ENCODE results near the gene TOR1B.

TOR1B gene

GRCh38 chr9:129850821-129851550, 48.0 kb downstream of the TOR1B start:
- Histone ChIP-seq H3K9ac (ENCODE audit: low read length) (no peak overlapping the region), H3K4me1 (ENCODE audit: low read length) (no peaks in the 10 kb centered on the region), H3K79me2 (ENCODE audit: low read length) (no peaks in the 10 kb centered on the region), H3K27ac (ENCODE audit: low read length) (no peak overlapping the region), H3K27me3 (ENCODE audit: low read depth, low read length) (no peaks in the 10 kb centered on the region), H2AFZ (ENCODE audit: low read depth, low read length) (no peak overlapping the region), H3K36me3 (replicated peaks; ENCODE audit: low read depth, low read length) (no peaks in the 10 kb centered on the region), H3K9me3 (ENCODE audit: insufficient read depth, low read length) (no peaks in the 10 kb centered on the region), H3K4me2 (ENCODE audit: low read length) (no peak overlapping the region), H3K4me3 (ENCODE audit: low read length) (no peak overlapping the region), H4K20me1 (ENCODE audit: insufficient read depth, low read length) (no peaks in the 10 kb centered on the region)
- TF ChIP-seq EZH2phosphoT487 (IDR thresholded peaks at IDR 0.05; ENCODE audit: low read depth): no peak
- TF ChIP-seq CTCF (IDR thresholded peaks at IDR 0.05; ENCODE audit: low read depth, low read length): no peak

GRCh38 chr9:129851821-129852220, 48.8 kb downstream of the TOR1B start:
- H4K20me1 ChIP-seq (ENCODE audit: insufficient read depth, low read length): no peaks in the 10 kb centered on the region
- no peaks in the 10 kb centered on the region for H3K9me3 ChIP-seq (ENCODE audit: insufficient read depth, low read length)
- TF ChIP-seq EZH2phosphoT487 (IDR thresholded peaks at IDR 0.05; ENCODE audit: low read depth): no peak
- TF ChIP-seq CTCF (IDR thresholded peaks at IDR 0.05; ENCODE audit: low read depth, low read length): no peak
- no peaks in the 10 kb centered on the region for H3K27me3 ChIP-seq (ENCODE audit: low read depth, low read length)
- H2AFZ ChIP-seq (ENCODE audit: low read depth, low read length): no peak overlapping the region
- no peaks in the 10 kb centered on the region for H3K36me3 ChIP-seq (replicated peaks; ENCODE audit: low read depth, low read length)
- no peak overlapping the region for H3K4me2 ChIP-seq (ENCODE audit: low read length)
- H3K4me3 ChIP-seq (ENCODE audit: low read length): no peak overlapping the region
- H3K4me1 ChIP-seq (ENCODE audit: low read length): no peaks in the 10 kb centered on the region
- no peak overlapping the region for H3K9ac ChIP-seq (ENCODE audit: low read length)
- H3K79me2 ChIP-seq (ENCODE audit: low read length): no peaks in the 10 kb centered on the region
- no peak overlapping the region for H3K27ac ChIP-seq (ENCODE audit: low read length)

GRCh38 chr9:129852579-129852978, 49.6 kb downstream of the TOR1B start:
- no peak overlapping the region for H3K4me2 ChIP-seq (ENCODE audit: low read length)
- no peak overlapping the region for H3K27ac ChIP-seq (ENCODE audit: low read length)
- no peak overlapping the region for H3K4me3 ChIP-seq (ENCODE audit: low read length)
- no peaks in the 10 kb centered on the region for H3K36me3 ChIP-seq (replicated peaks; ENCODE audit: low read depth, low read length)
- H3K27me3 ChIP-seq (ENCODE audit: low read depth, low read length): no peaks in the 10 kb centered on the region
- TF ChIP-seq EZH2phosphoT487 (IDR thresholded peaks at IDR 0.05; ENCODE audit: low read depth) (no peak), CTCF (IDR thresholded peaks at IDR 0.05; ENCODE audit: low read depth, low read length) (no peak)
- H3K79me2 ChIP-seq (ENCODE audit: low read length): no peaks in the 10 kb centered on the region
- H4K20me1 ChIP-seq (ENCODE audit: insufficient read depth, low read length): no peaks in the 10 kb centered on the region
- no peaks in the 10 kb centered on the region for H3K4me1 ChIP-seq (ENCODE audit: low read length)
- H3K9me3 ChIP-seq (ENCODE audit: insufficient read depth, low read length): no peaks in the 10 kb centered on the region
- no peak overlapping the region for H2AFZ ChIP-seq (ENCODE audit: low read depth, low read length)
- H3K9ac ChIP-seq (ENCODE audit: low read length): no peak overlapping the region

- no peaks in the 10 kb centered on the region for H3K36me3 ChIP-seq (replicated peaks; ENCODE audit: low read depth, low read length)
- H3K9ac ChIP-seq (ENCODE audit: low read length): no peak overlapping the region
Measured at GRCh38 chr9:129853614-129854013, 50.6 kb downstream of the TOR1B start.

More at GRCh38 chr9:129853614-129854013, 50.6 kb downstream of the TOR1B start:
- Histone ChIP-seq H3K4me1 (ENCODE audit: low read length) (no peaks in the 10 kb centered on the region), H3K4me3 (ENCODE audit: low read length) (no peak overlapping the region), H3K4me2 (ENCODE audit: low read length) (no peak overlapping the region), H3K79me2 (ENCODE audit: low read length) (no peaks in the 10 kb centered on the region), H3K27me3 (ENCODE audit: low read depth, low read length) (no peaks in the 10 kb centered on the region), H4K20me1 (ENCODE audit: insufficient read depth, low read length) (no peaks in the 10 kb centered on the region), H3K9me3 (ENCODE audit: insufficient read depth, low read length) (no peaks in the 10 kb centered on the region), H3K27ac (ENCODE audit: low read length) (no peak overlapping the region), H2AFZ (ENCODE audit: low read depth, low read length) (no peak overlapping the region)
- TF ChIP-seq CTCF (IDR thresholded peaks at IDR 0.05; ENCODE audit: low read depth, low read length): no peak
- no peak for TF ChIP-seq EZH2phosphoT487 (IDR thresholded peaks at IDR 0.05; ENCODE audit: low read depth)
